Measurements from ENCODE around the gene ELL.

GRCh38 chr19:18568367-18568766 is 46.5 kb upstream of the ELL start:
- TF ChIP-seq CTCF (IDR thresholded peaks at IDR 0.05): no peak
- TF ChIP-seq POLR2AphosphoS5 (IDR thresholded peaks at IDR 0.05): no peak
- no peak for TF ChIP-seq POLR2A (IDR thresholded peaks at IDR 0.05)
- no peak for TF ChIP-seq EP300 (IDR thresholded peaks at IDR 0.05)
